AML-193 (cell line): ENCODE data around the gene LCOR.

Experiments
- DNase-seq, 2 experiments: peaks; one replicate each; lab custom pipeline; 2025; lab: John Stamatoyannopoulos, UW

Gene LCOR

GRCh38 chr10:97012470-97012869 lies 180.4 kb downstream of the LCOR start:
- DNase-seq: no peak

GRCh38 chr10:97013568-97013967 lies 181.5 kb downstream of the LCOR start:
- no peak for DNase-seq

- no peak for DNase-seq
Measured at GRCh38 chr10:97013983-97014382, 181.9 kb downstream of the LCOR start.

GRCh38 chr10:97015240-97015639 lies 183.1 kb downstream of the LCOR start:
- no peak for DNase-seq

GRCh38 chr10:97016728-97017473 lies 184.8 kb downstream of the LCOR start:
- DNase-seq: no peak

- no peak for DNase-seq
Measured at GRCh38 chr10:97017474-97017903, 185.4 kb downstream of the LCOR start.

- DNase-seq: no peak
Measured at GRCh38 chr10:97018251-97019212, 186.4 kb downstream of the LCOR start.

GRCh38 chr10:97019213-97019844 lies 187.2 kb downstream of the LCOR start:
- no peak for DNase-seq

- no peak for DNase-seq
Measured at GRCh38 chr10:97020452-97021400, 188.6 kb downstream of the LCOR start.

GRCh38 chr10:97022616-97023015 lies 190.5 kb downstream of the LCOR start:
- DNase-seq: no peak

- DNase-seq: no peak
Measured at GRCh38 chr10:97023401-97024167, 191.5 kb downstream of the LCOR start.

GRCh38 chr10:97024168-97025073 lies 192.3 kb downstream of the LCOR start:
- DNase-seq: no peak

- DNase-seq: peak; percentile 39 to 46
Measured at GRCh38 chr10:97025613-97026242, 193.6 kb downstream of the LCOR start.

- no peak for DNase-seq
Measured at GRCh38 chr10:97028126-97028831, 196.2 kb downstream of the LCOR start.

GRCh38 chr10:97028832-97029178 lies 196.7 kb downstream of the LCOR start:
- no peak for DNase-seq

- DNase-seq: no peak
Measured at GRCh38 chr10:97029271-97029670, 197.2 kb downstream of the LCOR start.

GRCh38 chr10:97030894-97031293 lies 198.8 kb downstream of the LCOR start:
- no peak for DNase-seq

GRCh38 chr10:97031459-97031858 lies 199.4 kb downstream of the LCOR start:
- DNase-seq: no peak
